Kidney (tissue), 14 donors: ENCODE measurements around the gene ATP2C2. TPM values are rescaled to one million over a fixed set of nuclear protein-coding genes. Genes with fewer than 3 reads are reported as not detected.

Experiments used
- DNase-seq, 5 donors: peaks; one replicate each; pipeline ENCODE4 v3.0.0-alpha.2; 2013 to 2020
- FAIRE-seq: peaks from 2 replicates; lab custom pipeline; 2012; peaks lifted over from hg19 to GRCh38; lab: Jason Lieb, UNC
- H3K27ac ChIP-seq, 2 donors: one replicate each; pipeline ENCODE4 v1.7.0; 2013; ENCODE audit warnings: low read depth in 2 of 2, low read length in 2 of 2, inconsistent platforms in 1 of 2
- H3K27me3 ChIP-seq: one replicate; pipeline ENCODE4 v1.7.1; 2013; ENCODE audit warnings: low read length, inconsistent platforms; ENCODE audit not compliant: control insufficient read depth, insufficient read depth
- H3K36me3 ChIP-seq, 3 donors: one replicate each; pipeline versions ENCODE4 v1.7.0 to v1.7.1; 2013; ENCODE audit warnings: low read length in 3 of 3, control low read depth in 1 of 3, inconsistent platforms in 1 of 3; ENCODE audit not compliant: insufficient read depth in 3 of 3, control insufficient read depth in 2 of 3
- H3K4me1 ChIP-seq, 3 donors: one replicate each; pipeline versions ENCODE4 v1.7.0 to v1.7.1; 2013; ENCODE audit warnings: low read length in 3 of 3, inconsistent platforms in 1 of 3, low read depth in 1 of 3; ENCODE audit not compliant: control insufficient read depth in 2 of 3, insufficient read depth in 2 of 3
- H3K4me3 ChIP-seq, 3 donors: one replicate each; pipeline versions ENCODE4 v1.7.0 to v1.8.1; 2013; ENCODE audit warnings: low read length in 3 of 3, control low read depth in 1 of 3, inconsistent platforms in 1 of 3
- H3K9ac ChIP-seq, 3 donors: one replicate each; pipeline versions ENCODE4 v1.7.0 to v1.7.1; 2013; ENCODE audit warnings: low read length in 3 of 3, control low read depth in 1 of 3, inconsistent platforms in 1 of 3
- H3K9me3 ChIP-seq, 3 donors: one replicate each; pipeline versions ENCODE4 v1.7.0 to v1.7.1; 2013; ENCODE audit warnings: low read length in 3 of 3, control low read depth in 1 of 3, inconsistent platforms in 1 of 3; ENCODE audit not compliant: control insufficient read depth in 2 of 3, insufficient read depth in 1 of 3
- intact Hi-C: fragments of 100-400 bp; cut with DNase I; formaldehyde crosslinking; loops from one replicate; pipeline ENCODE4 v1.11.1; 2022
- polyA plus RNA-seq: library from polyadenylated mRNA; stranded (reverse); fragments of 350-450 nt; fragmentation: Illumina TruSeq; extraction: RNeasy Lipid Tissue Mini Kit (QIAGEN cat#74804); gene quantifications from one replicate; pipeline ENCODE4 v1.2.3, GENCODE V29; 2014; ENCODE audit warnings: low read depth, low replicate concordance; ENCODE audit not compliant: insufficient read depth
- total RNA-seq: library from RNA; stranded (reverse); fragmentation: NEBNext Ultra II Directional; extraction: Animal tissue kit (Norgen Biotek cat#: 25700); gene quantifications from one replicate; pipeline ENCODE4 v1.2.1, GENCODE V29; 2021
- TF ChIP-seq, protein P1 (sequence below): IDR thresholded peaks from 3 replicates; pipeline ENCODE4 v1.5.1; 2012; ENCODE audit warnings: mild to moderate bottlenecking, moderate library complexity, borderline replicate concordance; ENCODE audit not compliant: insufficient read depth; ENCODE audit errors: extremely low read depth
- donor health status: control.
- donor health status: control.
- donor health status: control.
- donor health status: control.
- donor health status: control.
- donor health status: DM: yes; HTN: yes; CAD: no.
- donor health status: Normal renal cell carcinoma (clear cell type).

The ATP2C2 gene
- total and polyA plus RNA-seq, 2 donors from 2014 or later: 2.2 to 2.6 TPM

GRCh38 chr16:84324434-84325262, 43.7 kb upstream of the ATP2C2 start:
- TF ChIP-seq, protein P1, sequence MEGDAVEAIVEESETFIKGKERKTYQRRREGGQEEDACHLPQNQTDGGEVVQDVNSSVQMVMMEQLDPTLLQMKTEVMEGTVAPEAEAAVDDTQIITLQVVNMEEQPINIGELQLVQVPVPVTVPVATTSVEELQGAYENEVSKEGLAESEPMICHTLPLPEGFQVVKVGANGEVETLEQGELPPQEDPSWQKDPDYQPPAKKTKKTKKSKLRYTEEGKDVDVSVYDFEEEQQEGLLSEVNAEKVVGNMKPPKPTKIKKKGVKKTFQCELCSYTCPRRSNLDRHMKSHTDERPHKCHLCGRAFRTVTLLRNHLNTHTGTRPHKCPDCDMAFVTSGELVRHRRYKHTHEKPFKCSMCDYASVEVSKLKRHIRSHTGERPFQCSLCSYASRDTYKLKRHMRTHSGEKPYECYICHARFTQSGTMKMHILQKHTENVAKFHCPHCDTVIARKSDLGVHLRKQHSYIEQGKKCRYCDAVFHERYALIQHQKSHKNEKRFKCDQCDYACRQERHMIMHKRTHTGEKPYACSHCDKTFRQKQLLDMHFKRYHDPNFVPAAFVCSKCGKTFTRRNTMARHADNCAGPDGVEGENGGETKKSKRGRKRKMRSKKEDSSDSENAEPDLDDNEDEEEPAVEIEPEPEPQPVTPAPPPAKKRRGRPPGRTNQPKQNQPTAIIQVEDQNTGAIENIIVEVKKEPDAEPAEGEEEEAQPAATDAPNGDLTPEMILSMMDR: no peak
- H3K9ac ChIP-seq: no peak overlapping the region

DNA sequence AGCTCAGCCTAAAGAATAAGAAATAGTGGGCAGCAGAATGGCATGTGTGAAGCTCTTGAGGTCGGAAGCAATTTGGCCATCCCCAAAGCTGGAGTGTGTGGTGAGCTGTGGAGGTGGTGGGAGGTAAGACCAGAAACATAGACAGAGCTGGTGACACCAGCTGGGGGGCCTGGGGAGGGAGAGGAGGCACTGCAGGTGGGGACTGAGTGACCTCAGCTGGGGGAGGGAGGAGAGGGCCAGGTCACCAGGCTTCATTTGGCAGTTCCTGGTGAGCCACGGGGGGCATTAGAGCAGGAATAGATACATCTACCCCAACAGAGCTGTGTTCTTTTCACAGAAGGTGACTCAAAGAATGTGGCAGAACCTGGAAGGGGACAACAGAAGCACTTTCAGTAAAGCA, 41.8 kb upstream of the ATP2C2 start:
- Histone ChIP-seq H3K36me3 (no peaks in the 10 kb centered on the region), H3K4me1 (no peaks in the 10 kb centered on the region), H3K9me3 (no peaks in the 10 kb centered on the region), H3K9ac (no peak overlapping the region), H3K4me3 (no peak overlapping the region), H3K27ac (no peak overlapping the region), H3K27me3 (no peaks in the 10 kb centered on the region)
- FAIRE-seq (no peak), DNase-seq (no peak)
- TF ChIP-seq, protein P1: no peak
- intact Hi-C loops: no loop called here

More at GRCh38 chr16:84324434-84325262, 43.7 kb upstream of the ATP2C2 start:
- no peaks in the 10 kb centered on the region for H3K27me3 ChIP-seq
- H3K4me3 ChIP-seq: no peak overlapping the region
- no peak for DNase-seq
- H3K4me1 ChIP-seq: no peaks in the 10 kb centered on the region
- H3K27ac ChIP-seq: no peak overlapping the region
- H3K36me3 ChIP-seq: no peaks in the 10 kb centered on the region
- intact Hi-C loops: no loop called here
- FAIRE-seq: no peak
- H3K9me3 ChIP-seq: no peaks in the 10 kb centered on the region

DNA sequence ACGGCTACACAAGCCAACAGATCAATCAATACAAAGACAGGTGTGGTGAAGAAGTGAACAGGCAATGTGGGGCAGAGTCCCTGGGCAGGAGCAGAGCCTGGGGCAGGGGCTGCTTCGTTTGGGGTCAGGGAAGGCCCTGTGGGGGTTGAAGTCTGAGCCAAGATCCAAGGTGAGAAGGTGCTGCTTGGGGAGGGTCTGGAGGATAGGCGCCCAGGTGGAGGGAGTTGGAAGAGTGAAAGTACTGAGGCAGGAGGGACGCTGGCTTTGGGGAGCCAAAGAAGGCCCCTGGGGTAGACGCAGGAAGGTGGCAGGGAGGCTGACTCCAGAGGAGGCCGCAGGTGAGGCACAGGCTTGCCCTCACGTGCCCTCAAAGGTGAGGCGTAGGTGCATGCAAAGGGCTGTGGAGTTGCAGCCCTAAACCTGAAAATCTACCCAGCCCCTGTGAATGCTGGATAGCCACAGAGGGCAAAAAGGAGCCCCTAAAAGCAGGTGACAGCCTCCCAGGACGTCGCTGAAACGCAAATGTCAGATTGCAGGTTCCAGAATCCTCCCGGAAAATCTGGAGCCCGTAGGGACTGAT, 40.3 kb upstream of the ATP2C2 start:
- no peak overlapping the region for H3K27ac ChIP-seq
- intact Hi-C loops: no loop called here
- DNase-seq (no peak), FAIRE-seq (no peak)
- TF ChIP-seq, protein P1: no peak
- H3K9me3 ChIP-seq: no peaks in the 10 kb centered on the region
- H3K36me3 ChIP-seq: no peaks in the 10 kb centered on the region
- no peak overlapping the region for H3K9ac ChIP-seq
- no peak overlapping the region for H3K4me3 ChIP-seq
- no peaks in the 10 kb centered on the region for H3K27me3 ChIP-seq
- peaks cover 0 to 2% (median 0%) of the 10 kb centered on the region in 3 donors for H3K4me1 ChIP-seq
